MG63 (cell line): ENCODE data around the gene PTPRN2. TPM values are rescaled to one million over a fixed set of nuclear protein-coding genes. Genes with fewer than 3 reads are reported as not detected.

ENCODE experiments used
- DNase-seq: peaks from one replicate; pipeline ENCODE4 v3.0.0-alpha.2; 2020
- H3K27me3 ChIP-seq: fragments of 250-450 bp; sonication (Bioruptor Pico); 2 replicates; pipeline ENCODE4 v1.5.1; 2020; ENCODE audit warnings: mild to moderate bottlenecking, moderate library complexity
- H3K36me3 ChIP-seq: fragments of 250-450 bp; sonication (Bioruptor Pico); 2 replicates; pipeline ENCODE4 v1.5.1; 2020; ENCODE audit warnings: mild to moderate bottlenecking, moderate library complexity
- H3K4me3 ChIP-seq: fragments of 250-450 bp; sonication (Bioruptor Pico); 2 replicates; pipeline ENCODE4 v1.5.1; 2020; ENCODE audit warnings: mild to moderate bottlenecking, moderate library complexity
- H3K9me3 ChIP-seq: fragments of 250-450 bp; sonication (Bioruptor Pico); 2 replicates; pipeline ENCODE4 v1.5.1; 2020; ENCODE audit warnings: mild to moderate bottlenecking, moderate library complexity
- total RNA-seq: library from RNA; depleted of rRNA; stranded (reverse); fragments of >200 nt; shearing (Covaris generic); gene quantifications from 2 replicates; pipeline ENCODE4 v1.2.3, GENCODE V29; 2014; ENCODE audit warnings: low replicate concordance

PTPRN2 gene
- total RNA-seq, 1 experiment from 2014 or later = 0.16 TPM

GRCh38 chr7:158368449-158368848, 219.2 kb downstream of the PTPRN2 start:
- H3K9me3 ChIP-seq = no peaks in the 10 kb centered on the region
- no peak overlapping the region for H3K4me3 ChIP-seq
- DNase-seq = no peak
- no peaks in the 10 kb centered on the region for H3K36me3 ChIP-seq
- H3K27me3 ChIP-seq = no peaks in the 10 kb centered on the region

- Histone ChIP-seq H3K36me3 (no peaks in the 10 kb centered on the region), H3K27me3 (no peaks in the 10 kb centered on the region), H3K9me3 (no peaks in the 10 kb centered on the region), H3K4me3 (no peak overlapping the region)
- DNase-seq = no peak
Measured at GRCh38 chr7:158367634-158367982, 220.0 kb downstream of the PTPRN2 start.

- Histone ChIP-seq H3K27me3 (no peaks in the 10 kb centered on the region), H3K9me3 (no peaks in the 10 kb centered on the region), H3K4me3 (no peak overlapping the region), H3K36me3 (no peaks in the 10 kb centered on the region)
- DNase-seq = no peak
Measured at GRCh38 chr7:158366916-158367633, 220.5 kb downstream of the PTPRN2 start.

GRCh38 chr7:158366346-158366745, 221.3 kb downstream of the PTPRN2 start:
- no peaks in the 10 kb centered on the region for H3K36me3 ChIP-seq
- no peak for DNase-seq
- no peaks in the 10 kb centered on the region for H3K9me3 ChIP-seq
- no peak overlapping the region for H3K4me3 ChIP-seq
- no peaks in the 10 kb centered on the region for H3K27me3 ChIP-seq

GRCh38 chr7:158365267-158365666, 222.4 kb downstream of the PTPRN2 start:
- no peak for DNase-seq
- H3K4me3 ChIP-seq = no peak overlapping the region
- H3K27me3 ChIP-seq = no peaks in the 10 kb centered on the region
- H3K9me3 ChIP-seq = no peaks in the 10 kb centered on the region
- no peaks in the 10 kb centered on the region for H3K36me3 ChIP-seq

GRCh38 chr7:158364451-158364850, 223.2 kb downstream of the PTPRN2 start:
- Histone ChIP-seq H3K36me3 (no peaks in the 10 kb centered on the region), H3K4me3 (no peak overlapping the region), H3K27me3 (no peaks in the 10 kb centered on the region), H3K9me3 (no peaks in the 10 kb centered on the region)
- no peak for DNase-seq

GRCh38 chr7:158362912-158363905, 224.4 kb downstream of the PTPRN2 start:
- H3K27me3 ChIP-seq = no peaks in the 10 kb centered on the region
- no peak for DNase-seq
- no peaks in the 10 kb centered on the region for H3K36me3 ChIP-seq
- no peak overlapping the region for H3K4me3 ChIP-seq
- no peaks in the 10 kb centered on the region for H3K9me3 ChIP-seq

- no peak for DNase-seq
- no peak overlapping the region for H3K4me3 ChIP-seq
- H3K9me3 ChIP-seq = no peaks in the 10 kb centered on the region
- no peaks in the 10 kb centered on the region for H3K36me3 ChIP-seq
- H3K27me3 ChIP-seq = no peaks in the 10 kb centered on the region
Measured at GRCh38 chr7:158362001-158362400, 225.6 kb downstream of the PTPRN2 start.

GRCh38 chr7:158361326-158361946, 226.2 kb downstream of the PTPRN2 start:
- no peak for DNase-seq
- Histone ChIP-seq H3K36me3 (no peaks in the 10 kb centered on the region), H3K4me3 (no peak overlapping the region), H3K27me3 (no peaks in the 10 kb centered on the region), H3K9me3 (no peaks in the 10 kb centered on the region)

- Histone ChIP-seq H3K27me3 (no peaks in the 10 kb centered on the region), H3K9me3 (0 out of 2 replicates have a peak, but pooled peaks cover 1% of the 10 kb centered on the region)
- no peak for DNase-seq
Measured at GRCh38 chr7:158358926-158359645, 228.5 kb downstream of the PTPRN2 start.

GRCh38 chr7:158357898-158358821, 229.5 kb downstream of the PTPRN2 start:
- DNase-seq = no peak
- H3K27me3 ChIP-seq = no peaks in the 10 kb centered on the region
- no peak overlapping the region for H3K4me3 ChIP-seq
- H3K9me3 ChIP-seq = 0 out of 2 replicates have a peak, but pooled peaks cover 2% of the 10 kb centered on the region
- no peaks in the 10 kb centered on the region for H3K36me3 ChIP-seq

More at GRCh38 chr7:158358926-158359645, 228.5 kb downstream of the PTPRN2 start:
- Histone ChIP-seq H3K4me3 (no peak overlapping the region), H3K36me3 (no peaks in the 10 kb centered on the region)

- Histone ChIP-seq H3K36me3 (no peaks in the 10 kb centered on the region), H3K9me3 (0 out of 2 replicates have a peak, but pooled peaks cover 2% of the 10 kb centered on the region), H3K27me3 (no peaks in the 10 kb centered on the region), H3K4me3 (no peak overlapping the region)
- DNase-seq = no peak
Measured at GRCh38 chr7:158357106-158357897, 230.3 kb downstream of the PTPRN2 start.

- no peak overlapping the region for H3K4me3 ChIP-seq
- no peaks in the 10 kb centered on the region for H3K27me3 ChIP-seq
- H3K36me3 ChIP-seq = no peaks in the 10 kb centered on the region
- DNase-seq = no peak
- 0 out of 2 replicates have a peak, but pooled peaks cover 2% of the 10 kb centered on the region for H3K9me3 ChIP-seq
Measured at GRCh38 chr7:158356454-158356853, 231.2 kb downstream of the PTPRN2 start.

- no peaks in the 10 kb centered on the region for H3K27me3 ChIP-seq
- no peak overlapping the region for H3K4me3 ChIP-seq
- DNase-seq = no peak
- H3K36me3 ChIP-seq = no peaks in the 10 kb centered on the region
- H3K9me3 ChIP-seq = 0 out of 2 replicates have a peak, but pooled peaks cover 2% of the 10 kb centered on the region
Measured at GRCh38 chr7:158355456-158356065, 232.1 kb downstream of the PTPRN2 start.
